HG03108 (cell line): ENCODE measurements around the gene AFMID.
A peak's percentile ranks its signal among the peaks of the same experiment; 100 is the strongest.

Experiments
- ATAC-seq: cut with Tn5 transposase; IDR thresholded peaks from one replicate; pipeline ENCODE4 v1.9.1; 2021; ENCODE audit warnings: moderate library complexity; ENCODE audit not compliant: unreplicated experiment

The AFMID gene

DNA sequence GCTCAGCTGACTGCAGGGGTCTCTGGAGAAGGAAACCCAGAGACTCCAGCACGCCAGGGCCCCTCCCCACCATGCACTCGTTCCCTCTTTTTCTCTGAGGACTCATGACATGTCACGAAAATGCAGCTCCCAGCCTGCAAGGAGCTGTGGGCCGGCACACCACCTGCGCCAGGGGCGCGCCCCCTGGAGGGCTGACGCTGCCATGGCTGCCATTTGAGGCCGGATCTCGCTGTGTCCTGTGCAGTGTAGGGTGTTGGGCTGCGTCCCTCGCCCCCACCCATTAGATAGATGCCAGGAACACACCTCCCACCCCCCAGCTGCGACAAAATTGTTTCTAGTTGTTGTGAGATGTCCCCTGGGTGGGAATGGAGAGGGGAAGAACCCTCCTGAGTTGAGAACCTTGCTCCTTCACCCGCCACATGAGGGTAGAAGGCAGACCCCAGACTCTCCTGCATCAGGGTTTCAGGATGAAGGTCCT, 10.6 kb upstream of the AFMID start:
- no peak for ATAC-seq

DNA sequence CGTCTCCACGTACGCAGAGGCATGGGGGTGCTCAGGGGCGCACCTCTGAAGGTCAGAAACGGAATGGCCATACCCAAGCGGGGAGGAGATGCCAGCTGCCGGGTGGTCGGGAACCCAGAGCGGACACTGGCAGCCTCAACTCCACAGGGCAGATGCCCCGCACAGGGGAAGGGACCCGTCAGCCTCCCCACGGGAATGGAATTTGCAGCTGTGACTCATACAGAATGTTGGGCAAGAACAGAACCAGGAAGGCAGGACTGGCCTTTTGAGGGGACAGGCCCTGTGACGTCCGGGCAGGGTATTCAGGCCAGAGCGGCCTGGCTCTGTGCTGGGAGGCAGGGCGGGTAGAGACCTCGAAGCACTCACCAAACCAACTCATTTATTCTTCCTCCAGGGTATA, 7.8 kb upstream of the AFMID start:
- no peak for ATAC-seq

DNA sequence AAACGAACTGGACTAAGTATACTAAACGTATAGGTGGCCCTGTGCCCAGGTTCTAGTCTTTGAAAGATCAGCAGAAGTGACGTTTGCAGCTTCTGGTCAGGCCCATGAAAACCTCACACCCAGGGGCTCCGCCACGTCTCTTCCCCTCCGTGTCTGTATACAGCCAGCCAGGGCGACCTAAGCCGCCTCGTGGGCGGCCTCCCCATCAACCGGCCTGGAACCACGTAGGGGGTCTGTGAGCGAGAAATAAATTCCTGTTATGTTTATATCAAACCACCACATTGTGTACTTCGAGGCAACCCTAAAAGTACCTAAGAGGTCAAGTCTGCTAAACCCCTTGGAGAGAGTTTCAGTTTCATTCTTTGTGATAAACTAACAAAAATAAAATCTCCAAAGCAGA, 7.1 kb upstream of the AFMID start:
- no peak for ATAC-seq

DNA sequence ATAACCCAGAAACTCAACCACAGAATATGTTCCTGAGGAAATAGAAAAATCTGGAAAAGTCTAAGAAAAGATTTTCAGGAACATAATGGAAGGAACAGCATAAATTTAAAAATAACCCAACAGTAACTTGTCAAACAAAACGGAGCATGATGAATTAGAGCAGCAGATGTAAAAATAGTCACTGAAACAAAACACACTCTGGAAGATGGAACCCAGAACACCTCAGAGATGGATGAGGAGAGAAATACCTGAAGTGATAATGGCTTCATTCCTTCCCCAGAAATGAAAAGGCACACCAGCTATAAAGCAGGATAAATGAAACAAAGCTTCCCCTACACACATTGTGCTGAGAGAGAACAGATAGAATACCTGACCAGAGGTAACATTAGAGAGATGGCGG, 6.7 kb upstream of the AFMID start:
- no peak for ATAC-seq

DNA sequence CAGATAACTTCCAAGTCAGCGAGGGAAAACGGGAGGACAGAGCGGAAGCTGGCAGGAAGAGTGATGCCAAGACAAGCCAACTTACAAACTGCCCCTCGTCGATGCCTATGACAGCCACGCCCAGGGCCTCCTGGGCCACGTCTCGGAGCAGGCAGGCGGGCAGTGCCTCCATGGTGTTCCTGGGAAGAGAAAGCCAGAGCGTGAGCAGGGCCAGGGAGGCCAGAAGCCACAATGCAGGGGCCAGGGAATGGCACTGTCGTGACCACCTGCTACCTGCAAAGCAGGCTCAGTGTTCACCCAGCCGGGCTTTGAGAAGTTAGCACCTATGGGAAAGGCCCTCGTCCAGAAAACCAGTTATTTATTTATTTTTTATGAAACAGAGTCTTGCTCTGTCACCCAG, 4.7 kb upstream of the AFMID start:
- ATAC-seq, result no peak

DNA sequence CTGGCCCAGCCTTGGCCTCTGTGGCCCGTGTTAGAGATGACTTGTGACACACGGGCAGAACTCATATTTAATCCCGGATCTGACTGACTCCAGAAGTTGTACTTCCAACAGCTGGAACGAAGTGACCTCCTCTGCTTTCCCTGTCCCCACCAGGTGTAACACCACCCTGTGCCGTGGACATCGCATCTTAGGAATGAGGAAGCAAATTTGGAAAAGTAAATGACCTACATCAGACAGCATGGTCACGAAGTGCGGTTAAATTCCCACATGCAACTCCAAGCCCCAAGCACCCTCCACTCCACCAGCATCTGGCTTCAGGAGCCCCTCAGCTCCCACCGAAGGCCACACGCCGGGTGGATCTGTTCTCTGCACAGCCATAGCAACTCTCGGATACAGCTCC, 3.2 kb upstream of the AFMID start:
- ATAC-seq, result no peak

DNA sequence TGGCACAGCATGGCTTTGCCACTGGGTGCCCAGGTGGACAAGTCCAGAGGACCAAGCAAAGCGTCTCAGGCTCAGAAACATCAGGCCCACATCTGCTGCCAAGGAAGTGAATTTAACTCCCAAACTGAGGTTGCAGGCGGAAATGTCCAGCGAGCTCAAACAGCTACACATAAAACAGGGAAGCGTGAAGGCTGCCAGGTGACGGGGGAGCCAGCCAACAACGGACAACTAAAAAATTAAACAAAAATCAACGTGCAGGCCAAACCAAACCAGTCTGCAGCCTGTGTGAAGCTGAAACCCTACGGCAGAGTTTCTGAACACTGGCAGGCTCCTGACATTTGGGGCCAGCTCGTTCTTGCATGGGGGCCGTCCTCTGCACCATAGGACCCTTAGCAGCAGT, 2.8 kb upstream of the AFMID start:
- no peak for ATAC-seq

DNA sequence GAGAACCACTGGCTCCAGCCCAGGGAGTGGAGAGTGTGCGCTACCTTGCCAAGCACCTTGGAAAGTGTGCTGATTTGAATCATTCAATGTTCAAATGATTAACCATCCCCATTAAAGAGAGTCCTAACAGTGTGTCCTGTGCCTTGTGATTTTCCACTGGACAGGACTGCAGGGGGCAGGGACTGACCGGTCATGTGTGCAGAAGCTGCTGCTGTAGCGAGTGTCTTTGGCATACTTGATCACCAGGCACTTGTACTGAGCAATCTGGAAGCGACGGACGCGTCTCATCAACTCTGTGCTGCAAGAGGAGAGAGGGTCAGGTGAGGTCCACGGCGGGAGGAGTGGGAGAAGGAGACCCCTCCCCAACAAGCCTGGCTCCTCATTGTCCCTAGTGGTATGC, 2.3 kb upstream of the AFMID start:
- ATAC-seq, result no peak

DNA sequence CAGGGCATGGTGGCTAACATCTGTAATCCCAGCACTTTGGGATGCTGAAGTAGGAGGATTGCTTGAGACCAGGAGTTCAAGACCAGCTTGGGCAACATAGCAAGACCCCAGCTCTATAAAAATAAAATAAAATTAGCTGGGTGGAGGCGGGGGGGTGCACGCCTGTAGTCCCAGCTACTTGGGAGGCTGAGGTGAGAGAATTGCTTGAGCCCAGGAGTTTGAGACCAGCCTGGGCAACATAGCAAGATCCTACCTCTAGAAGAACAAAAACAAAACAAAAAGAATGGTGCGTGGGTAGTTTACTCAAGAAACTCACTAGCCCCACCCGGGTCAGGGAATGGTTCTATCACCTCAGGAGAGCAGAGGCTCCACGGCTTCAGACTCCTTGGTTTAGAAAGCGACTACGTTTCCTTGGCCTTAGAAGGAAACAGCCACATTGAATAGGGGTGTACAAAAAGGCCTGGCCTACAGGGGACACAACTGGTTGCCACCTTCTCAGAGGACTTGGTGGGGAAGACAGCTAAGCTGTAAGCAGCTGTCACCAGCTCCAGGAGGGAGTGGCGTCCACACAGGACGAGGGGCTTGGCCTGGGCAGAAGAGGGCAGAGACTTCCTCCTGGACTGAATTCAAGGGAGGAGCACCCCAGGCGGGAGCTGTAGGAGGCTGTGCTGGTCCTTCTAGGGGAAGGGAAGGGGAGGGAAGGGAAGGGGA, 1.0 kb upstream of the AFMID start:
- no peak for ATAC-seq

DNA sequence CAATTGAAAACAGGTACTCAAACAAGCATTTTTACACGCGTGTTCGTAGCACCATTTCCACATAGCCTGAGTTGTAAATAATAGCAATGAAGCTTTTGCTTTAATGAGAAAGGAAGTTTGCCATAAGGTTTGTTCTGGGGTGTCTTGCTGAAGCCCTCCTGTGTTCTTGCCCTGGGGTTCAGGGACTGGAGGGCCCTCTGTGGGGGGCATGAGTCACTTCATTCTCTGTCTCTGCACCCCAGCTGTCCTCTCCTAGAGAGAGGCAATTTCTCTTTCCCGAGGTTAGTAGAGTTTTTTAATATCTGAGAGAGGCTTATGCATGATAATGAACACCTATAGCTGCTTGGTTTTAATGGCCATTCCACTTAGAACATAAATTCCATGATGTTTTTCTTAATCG, 9.6 kb downstream of the AFMID start:
- ATAC-seq, result no peak

DNA sequence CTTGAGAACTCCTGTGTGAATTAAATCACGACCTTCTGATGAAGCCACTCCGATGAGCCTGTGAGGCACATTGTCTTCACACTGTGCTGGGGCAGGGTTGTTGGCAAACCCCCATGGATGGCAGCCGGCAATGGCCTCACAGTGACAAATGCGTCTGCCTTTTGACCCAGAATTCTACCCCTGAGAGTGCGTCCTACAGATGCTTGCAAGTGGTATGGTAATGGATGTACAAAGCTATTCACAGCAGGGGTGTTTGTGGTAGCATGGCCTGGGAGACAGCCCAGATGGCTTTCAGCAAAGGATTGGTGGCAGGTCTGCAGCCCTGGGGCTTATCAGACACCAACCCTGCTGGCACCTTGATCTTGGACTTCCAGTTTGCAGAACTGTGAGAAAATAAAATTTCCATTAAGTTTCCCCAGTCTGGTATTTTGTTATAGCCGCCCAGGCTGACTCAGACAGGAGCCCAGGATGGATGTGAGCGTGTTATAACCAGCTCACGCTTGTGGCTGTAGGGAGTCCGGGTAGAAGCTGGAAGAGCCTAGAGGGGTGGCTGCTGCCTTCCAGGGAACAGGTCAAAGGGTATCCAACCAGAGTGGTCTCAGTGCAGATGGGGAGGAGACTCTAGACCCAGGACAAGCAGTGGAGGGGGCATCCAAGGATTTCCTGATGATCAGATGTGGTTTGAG, 10.1 kb downstream of the AFMID start:
- no peak for ATAC-seq

DNA sequence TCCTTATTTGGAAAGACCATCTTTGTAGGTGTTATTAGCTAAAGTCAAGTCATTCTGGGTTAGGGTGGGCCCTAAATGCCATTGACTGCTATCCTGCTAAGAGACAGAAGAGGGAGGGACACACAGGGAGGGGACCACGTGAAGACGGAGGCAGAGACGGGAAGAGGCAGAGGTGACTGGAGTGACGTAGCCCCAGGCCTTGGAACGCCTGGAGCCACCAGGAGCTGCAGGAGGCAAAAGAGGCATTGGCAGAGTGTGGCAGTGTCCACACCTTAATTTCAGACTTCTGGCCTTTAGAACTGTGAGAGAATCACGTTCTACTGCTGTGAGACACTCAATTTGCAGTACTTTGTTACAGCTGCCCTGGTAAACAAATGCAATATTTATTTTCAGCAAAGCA, 13.3 kb downstream of the AFMID start:
- no peak for ATAC-seq

DNA sequence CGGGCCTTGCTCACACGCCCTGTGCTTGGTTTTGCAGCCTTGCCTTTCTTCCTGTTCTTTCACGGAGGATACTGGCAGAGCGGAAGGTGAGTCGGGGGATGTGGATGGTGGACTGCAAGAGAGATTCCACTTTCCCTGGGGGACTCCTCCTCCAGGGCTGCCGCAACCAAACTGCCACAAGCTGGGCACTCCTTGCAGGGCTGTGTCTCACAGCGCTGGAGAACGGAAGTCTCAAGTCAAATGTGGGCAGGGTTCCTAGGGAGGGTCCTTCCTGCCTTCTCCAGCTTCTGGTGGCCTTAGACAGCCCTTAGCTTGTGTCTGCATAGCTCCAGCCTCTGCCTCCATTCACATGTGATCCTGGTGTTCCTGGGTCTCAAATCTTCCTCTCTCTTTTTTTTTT, 15.5 kb downstream of the AFMID start:
- ATAC-seq, result no peak

DNA sequence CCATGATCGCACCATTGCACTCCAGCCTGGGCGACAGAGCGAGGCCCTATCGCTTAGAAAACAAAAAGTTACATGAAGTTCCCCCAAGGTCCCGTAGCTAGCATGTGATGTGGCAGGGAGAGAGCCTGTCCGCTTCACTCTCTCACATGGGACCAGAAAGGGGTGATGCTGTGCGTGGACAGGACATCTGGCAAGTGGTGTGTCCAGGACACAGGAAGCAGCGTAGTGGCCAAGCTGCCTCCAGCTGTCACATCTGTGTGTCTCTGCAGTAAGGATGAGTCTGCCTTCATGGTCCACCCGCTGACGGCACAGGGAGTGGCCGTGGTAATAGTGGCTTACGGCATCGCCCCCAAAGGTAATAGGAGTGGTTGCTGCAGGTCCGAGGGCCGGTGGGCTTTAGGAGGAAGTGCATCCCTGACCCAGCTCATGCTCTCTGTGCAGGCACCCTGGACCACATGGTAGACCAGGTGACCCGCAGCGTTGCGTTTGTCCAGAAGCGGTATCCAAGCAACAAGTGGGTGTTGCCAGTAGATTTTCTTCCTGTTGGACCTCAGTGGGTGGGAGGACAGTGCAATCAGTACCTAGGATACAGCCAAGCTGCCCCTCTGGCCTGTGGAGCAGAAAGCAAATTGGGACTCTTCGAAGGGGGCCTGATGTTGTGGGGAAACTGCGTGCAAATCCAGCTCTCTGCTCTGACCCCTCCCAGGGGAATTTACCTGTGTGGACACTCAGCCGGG, 17.4 kb downstream of the AFMID start:
- no peak for ATAC-seq

DNA sequence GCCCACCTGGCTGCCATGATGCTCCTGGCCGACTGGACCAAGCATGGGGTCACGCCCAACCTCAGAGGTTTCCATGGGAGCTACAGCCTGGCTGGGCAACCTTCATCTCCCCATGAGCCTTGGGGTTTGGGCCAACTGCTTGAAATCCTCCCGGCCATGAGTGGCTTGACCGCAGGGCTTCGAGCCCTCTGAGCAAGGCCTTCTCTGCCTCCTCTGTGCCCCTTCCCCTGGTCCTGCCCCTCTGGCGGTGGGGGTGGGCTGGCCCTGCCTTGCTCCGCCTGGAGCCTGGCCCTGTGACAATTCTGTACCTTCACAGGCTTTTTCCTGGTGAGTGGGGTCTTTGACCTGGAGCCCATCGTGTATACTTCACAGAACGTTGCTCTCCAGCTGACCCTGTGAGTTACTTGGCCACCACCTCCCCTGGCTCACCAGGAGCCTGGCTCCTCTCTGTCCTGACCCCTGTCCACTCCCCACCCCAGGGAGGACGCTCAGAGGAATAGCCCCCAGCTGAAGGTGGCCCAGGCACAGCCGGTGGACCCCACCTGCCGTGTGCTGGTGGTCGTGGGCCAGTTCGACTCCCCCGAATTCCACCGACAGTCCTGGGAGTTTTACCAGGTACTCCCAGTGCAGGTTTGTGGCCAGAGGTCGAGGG, 18.1 kb downstream of the AFMID start:
- ATAC-seq, result no peak

DNA sequence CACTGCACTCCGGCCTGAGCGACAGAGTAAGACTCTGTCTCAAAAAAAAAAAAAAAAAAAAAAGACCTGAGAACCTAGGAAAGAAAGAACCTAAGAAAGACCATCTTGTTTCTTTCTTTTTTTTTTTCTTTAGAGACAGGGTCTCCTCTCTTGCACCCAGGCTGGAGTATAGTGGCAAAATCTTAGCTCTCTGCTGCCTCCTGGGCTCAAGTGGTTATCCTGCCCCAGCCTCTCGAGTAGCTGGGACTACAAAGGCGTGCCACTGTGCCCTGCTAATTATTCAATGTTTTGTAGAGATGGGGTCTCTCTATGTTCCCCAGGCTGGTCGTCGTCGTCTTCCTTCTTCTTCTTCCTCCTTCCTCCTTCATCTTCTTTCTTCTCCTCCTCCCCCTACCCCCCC, 19.1 kb downstream of the AFMID start:
- no peak for ATAC-seq

DNA sequence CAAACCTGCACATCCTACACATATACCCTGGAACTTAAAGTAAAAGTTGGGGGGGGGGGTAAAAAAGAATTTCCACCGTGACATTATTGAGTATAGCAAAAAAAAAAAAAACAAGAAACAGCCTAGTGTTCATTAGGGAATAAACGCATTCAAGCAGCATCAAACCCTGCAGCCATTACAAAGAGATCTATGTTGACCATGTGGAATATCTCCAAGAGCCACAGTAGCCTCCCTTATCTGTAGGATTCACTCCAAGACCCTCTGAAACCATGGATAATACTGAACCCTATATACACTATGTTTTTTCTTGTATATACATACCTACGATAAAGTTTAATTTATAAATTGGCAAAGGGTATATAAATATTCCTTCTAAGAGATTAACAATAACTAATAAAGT, 21.3 kb downstream of the AFMID start:
- no peak for ATAC-seq

DNA sequence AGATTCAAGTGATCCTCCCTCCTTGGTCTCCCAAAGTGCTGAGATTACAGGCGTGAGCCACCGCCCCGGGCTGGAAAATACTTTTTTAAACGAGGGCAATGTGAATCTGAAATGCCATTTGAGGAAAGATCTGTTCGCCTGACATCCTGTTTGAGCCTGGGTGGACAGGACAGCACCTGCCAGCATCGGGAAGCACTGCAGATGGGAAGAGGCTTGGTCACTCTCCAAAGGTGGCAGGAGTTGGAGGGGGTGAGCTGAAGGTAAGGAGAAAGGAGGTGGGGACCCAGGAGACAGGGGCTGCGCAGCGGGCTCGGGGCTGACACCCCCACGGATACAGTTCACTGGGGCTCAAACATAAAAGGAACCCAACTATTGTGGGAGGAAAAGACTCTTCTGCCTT, 22.9 kb downstream of the AFMID start:
- ATAC-seq, result no peak

DNA sequence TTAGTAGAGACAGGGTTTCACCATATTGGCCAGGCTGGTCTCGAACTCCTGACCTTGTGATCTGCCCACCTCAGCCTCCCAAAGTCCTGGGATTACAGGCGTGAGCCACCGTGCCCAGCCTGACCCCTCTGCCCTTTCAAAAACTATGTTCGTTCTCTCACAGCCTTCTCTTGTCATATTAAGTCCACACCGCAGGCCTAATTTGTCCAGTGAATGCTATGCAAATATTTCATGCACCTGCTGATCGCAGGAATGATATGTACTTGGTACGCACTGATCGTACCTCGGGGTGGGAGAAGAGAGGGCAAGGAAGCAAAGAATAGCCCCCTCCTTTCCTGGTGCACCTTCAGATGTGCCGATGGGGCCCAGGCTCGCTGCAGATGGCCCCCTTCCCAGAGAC, 23.9 kb downstream of the AFMID start:
- no peak for ATAC-seq

DNA sequence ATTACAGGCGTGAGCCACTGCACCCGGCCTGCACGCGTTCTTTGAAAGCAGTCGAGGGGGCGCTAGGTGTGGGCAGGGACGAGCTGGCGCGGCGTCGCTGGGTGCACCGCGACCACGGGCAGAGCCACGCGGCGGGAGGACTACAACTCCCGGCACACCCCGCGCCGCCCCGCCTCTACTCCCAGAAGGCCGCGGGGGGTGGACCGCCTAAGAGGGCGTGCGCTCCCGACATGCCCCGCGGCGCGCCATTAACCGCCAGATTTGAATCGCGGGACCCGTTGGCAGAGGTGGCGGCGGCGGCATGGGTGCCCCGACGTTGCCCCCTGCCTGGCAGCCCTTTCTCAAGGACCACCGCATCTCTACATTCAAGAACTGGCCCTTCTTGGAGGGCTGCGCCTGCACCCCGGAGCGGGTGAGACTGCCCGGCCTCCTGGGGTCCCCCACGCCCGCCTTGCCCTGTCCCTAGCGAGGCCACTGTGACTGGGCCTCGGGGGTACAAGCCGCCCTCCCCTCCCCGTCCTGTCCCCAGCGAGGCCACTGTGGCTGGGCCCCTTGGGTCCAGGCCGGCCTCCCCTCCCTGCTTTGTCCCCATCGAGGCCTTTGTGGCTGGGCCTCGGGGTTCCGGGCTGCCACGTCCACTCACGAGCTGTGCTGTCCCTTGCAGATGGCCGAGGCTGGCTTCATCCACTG, 27.0 kb downstream of the AFMID start, which contains the start of gene BIRC5:
BIRC5 (plus strand) TSS at position 238 of the 690 bp plus-strand sequence; CDS start at position 302, 64 bp downstream.
- ATAC-seq, result peak; percentile 78

DNA sequence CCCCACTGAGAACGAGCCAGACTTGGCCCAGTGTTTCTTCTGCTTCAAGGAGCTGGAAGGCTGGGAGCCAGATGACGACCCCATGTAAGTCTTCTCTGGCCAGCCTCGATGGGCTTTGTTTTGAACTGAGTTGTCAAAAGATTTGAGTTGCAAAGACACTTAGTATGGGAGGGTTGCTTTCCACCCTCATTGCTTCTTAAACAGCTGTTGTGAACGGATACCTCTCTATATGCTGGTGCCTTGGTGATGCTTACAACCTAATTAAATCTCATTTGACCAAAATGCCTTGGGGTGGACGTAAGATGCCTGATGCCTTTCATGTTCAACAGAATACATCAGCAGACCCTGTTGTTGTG, 27.5 kb downstream of the AFMID start:
- ATAC-seq, result no peak
